GM18867 (cell line): ENCODE results near the gene AP1S2.

Experiments
- ATAC-seq: cut with Tn5 transposase; IDR thresholded peaks from one replicate; pipeline ENCODE4 v1.9.1; 2021; ENCODE audit warnings: mild to moderate bottlenecking, moderate library complexity; ENCODE audit not compliant: unreplicated experiment

The AP1S2 gene

DNA sequence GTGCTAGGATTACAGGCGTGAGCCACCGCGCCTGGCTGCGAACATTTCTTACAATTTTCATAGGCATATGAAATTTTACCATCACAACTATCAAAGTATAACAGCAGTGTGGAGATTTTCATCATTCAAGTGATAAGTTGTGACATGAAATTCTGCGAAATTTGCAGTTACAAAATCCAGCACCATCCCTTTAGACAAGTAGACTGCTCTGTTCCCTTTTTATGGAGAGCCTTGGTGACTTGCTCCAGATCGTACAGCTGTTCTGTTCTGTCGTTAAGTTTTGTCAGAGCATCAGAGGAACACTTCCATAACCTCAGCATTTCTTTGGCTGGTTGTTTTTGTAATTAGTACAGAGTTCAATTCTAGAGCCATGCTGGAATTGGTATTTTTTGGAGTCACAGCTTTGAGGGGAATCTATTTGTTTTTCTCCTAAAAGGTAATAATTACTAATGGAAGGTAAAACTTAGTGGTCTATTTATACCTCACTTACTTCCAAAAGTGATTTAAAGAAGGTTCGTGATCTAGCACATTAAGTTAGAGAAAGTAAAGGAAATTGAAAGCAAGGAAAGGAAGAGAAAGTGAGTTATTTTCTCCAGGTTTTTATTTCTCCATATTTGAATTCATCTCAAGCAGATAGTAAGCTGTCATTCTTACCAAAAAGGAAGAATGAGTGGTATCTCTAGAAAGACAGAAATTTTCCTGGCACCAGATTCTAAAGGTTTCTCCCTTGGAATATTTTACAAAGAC, 42.2 kb downstream of the AP1S2 start:
- ATAC-seq, result no peak

DNA sequence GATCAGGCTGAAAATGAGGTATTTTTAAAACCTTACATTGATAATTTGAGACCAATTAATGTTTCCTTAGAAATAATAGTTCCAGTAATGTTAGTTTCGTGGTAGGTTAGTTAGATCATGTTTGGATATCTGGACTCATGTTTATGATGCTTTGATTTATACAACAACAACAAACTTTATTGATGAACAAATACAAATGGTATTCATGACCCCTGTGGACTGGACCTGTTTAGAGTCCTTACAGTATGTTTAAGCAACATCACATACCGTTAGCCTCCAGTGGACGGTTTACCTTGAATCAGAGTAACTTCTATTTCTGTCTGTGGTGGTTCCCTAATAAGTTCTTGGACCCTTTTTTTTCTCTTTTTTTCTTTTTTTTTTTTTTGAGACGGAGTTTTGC, 46.4 kb downstream of the AP1S2 start:
- no peak for ATAC-seq

DNA sequence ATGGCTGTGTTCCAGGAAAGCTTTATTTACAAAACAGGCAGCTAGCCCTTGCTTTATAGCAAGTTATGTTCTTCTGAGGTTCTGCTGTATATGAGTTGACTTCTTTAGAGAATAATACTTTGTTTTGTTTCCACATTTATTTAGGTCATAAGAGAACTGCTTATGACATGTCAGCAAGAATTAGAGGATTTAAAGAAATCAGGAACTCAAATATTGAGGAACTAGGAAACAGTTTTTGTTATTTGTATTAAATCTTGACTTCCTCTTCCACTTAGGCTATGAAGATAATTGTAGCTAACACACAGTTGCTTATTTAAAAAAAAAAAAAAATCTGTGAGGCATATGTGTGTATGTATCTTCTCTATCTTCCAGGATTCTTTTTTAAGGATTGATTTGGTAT, 50.0 kb downstream of the AP1S2 start:
- ATAC-seq, result no peak

DNA sequence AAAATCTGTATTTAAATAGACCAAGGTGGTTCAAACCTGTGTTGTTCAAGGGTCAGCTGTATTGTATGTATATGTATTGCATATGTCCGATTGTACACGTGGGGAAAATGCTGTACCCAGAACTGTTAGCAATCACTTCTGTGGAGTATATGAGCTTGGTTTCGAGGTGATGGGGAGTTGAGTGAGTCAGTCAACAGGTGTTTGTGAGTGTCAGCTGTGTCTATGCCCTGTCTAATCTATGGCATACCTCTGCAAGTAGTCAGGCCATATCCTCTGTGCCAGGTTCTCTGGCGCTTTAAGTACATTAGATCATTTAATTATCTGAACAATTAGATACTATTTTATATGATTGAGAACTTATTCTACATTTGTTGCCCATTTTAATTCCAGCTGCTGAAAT, 56.9 kb downstream of the AP1S2 start:
- no peak for ATAC-seq

DNA sequence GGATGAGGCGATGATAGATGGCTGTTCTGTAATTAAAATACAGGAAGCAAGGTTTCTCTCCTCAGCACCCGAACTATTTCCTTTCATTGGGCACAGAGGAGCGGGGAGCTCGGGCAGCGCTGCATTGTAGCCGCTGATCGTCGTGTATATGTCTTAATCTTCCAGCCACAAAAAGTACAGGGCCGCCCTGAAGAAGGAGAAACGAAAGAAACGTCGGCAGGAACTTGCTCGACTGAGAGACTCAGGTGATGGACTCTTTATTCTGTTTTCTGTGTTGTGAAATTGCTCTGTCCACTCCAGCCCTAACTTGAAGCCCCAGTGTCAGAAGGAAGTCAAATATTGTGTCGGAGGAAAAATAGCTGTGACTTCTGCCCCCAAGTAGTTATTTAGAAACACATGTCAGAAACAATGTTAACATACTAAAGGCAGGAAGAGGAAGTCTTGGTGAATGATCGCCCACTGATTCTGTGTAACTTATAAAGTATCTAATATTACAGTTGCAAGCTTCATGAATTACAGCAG, 63.8 kb downstream of the AP1S2 start:
- peak; percentile 25 for ATAC-seq

DNA sequence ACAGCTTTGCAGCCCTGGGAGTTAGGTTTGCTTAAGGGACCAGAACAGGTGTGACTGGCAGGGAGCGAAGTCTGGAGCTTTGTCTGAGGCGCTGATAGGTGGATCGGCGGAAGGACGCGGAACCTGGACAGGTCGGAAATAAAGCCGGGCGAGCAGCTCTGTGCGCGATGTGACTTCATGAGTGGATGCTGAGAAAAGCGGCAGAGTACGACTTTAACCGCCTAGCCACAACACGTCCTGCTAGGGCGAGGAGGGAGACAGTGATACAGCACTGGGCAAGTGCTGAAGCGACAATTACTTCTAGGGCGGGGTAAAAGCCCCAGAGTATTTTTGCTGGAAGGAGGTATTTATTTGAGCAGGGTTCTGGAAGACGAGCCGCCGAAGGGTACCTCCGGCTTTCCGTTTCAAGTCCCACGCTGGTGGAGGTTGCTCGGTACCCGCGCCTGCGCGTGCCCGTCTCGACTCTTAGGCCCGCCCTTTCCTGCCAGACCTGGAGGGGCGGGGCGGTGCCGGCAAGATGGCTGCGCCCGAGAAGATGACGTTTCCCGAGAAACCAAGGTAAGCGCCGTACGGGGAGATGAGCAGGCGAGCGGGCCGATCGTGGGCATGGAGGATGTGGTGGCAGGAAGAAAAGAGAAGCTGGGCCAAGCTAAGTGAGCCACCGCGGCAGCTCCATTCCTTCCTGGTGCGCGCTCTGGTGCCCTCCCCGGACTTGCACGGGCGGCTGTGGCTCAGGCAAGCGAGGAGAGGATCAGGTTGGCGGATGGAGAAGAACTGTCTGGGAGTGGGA, 64.4 kb downstream of the AP1S2 start, which contains the start of gene ZRSR2:
Gene ZRSR2, plus strand, starts transcription at position 506 of the 790 bp plus-strand sequence. Its CDS starts 12 bp downstream, at position 518.
- peak; percentile 94 for ATAC-seq

DNA sequence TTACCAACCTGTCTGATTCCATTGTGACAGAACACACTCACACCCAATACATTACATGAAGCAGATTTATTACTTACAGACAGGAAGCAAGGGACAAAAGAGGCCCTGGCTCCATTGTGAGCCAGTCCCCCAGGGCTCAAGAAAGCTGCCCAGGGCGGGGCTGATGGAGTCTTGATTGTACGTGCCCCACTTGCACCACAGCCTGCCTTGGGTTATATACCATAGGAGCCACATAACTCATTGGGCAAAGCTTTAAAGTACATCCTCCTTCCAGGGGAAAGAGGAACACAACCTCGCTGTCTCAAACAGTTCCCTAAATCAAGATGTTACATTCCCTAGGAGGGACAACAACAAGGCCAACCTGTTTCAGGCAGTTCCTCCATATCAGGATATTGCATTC, 67.7 kb downstream of the AP1S2 start:
- ATAC-seq, result no peak

DNA sequence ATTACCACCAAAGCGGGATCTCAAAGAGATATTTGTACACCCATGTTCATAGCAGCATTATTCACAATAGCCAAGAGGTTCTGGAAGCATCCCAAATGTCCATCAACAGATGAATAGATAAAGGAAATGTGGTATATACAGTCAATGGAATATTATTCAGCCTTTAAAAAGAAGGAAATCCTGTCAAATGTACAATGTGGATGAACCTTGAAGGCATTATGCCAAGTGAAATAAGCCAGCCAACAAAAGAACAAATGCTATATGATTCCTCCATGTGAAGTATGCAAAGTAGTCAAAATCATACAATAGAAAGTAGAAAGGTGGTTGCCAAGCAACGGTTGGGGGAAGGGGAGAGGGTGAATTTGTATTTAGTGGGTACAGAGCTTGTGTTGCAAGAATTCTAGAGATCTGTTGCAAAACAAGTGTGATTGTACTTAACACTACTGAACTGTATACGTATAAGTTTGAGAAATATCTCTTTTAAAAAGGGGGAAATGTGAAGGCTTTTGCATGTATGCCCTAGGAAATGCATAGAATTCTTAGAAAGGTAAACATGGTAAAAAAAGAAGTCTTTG, 69.3 kb downstream of the AP1S2 start:
- ATAC-seq, result no peak

DNA sequence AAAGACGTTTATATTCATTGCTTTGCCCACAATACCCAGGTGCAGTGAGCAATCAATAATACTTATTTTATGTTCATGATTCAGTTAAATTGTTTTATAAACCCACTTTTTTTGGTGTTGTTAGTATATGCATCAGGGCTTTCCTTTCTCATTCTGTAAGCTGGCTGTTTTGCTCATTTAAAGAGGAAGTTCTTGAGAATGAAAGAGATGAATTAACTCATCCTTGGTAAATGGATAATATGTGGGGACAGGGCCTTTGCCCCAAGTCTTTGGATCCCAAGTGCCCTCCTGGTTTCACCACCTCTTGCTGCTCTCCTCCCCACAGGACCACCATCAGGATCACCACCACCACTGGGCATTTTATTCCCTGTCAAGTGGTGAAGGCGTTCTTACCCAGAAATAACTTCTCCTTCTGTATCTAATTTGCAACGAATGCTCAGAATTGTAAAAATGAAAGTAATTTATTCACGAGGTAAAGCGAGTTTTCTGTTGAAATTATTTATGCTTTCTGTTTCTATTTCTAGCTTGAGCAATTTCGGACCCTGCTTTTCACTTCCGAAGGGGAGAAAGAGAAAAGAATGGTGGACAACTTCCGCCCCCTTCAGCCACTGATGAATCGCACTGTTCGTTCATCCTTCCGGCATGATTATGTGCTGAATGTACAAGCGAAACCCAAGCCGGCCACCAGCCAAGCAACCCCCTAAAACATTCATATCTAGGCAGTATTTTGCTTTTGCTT, 72.5 kb downstream of the AP1S2 start:
- peak; percentile 94 for ATAC-seq
